Immature natural killer cell (primary cell): Measurements from ENCODE around the gene FAM118B. TPM values are rescaled to one million over a fixed set of nuclear protein-coding genes. Genes with fewer than 3 reads are reported as not detected.
A peak's percentile ranks its signal among the peaks of the same experiment; 100 is the strongest.

Source experiments
- DNase-seq, 3 donors: peaks; one replicate each; pipeline ENCODE4 v3.0.0; 2022; ENCODE audit warnings: mixed read lengths in 1 of 3
- H3K27ac Mint-ChIP-seq, 6 donors: one replicate each; pipeline ENCODE4 v1.8.0; 2020; ENCODE audit warnings: mixed read lengths in 6 of 6, mild to moderate bottlenecking in 5 of 6, inconsistent platforms in 4 of 6, moderate library complexity in 3 of 6
- H3K27me3 Mint-ChIP-seq, 3 donors: one replicate each; pipeline ENCODE4 v1.8.0; 2020 to 2021; ENCODE audit warnings: low read depth in 3 of 3, mild to moderate bottlenecking in 3 of 3, mixed read lengths in 3 of 3, moderate library complexity in 3 of 3, inconsistent platforms in 1 of 3
- H3K36me3 Mint-ChIP-seq, 3 donors: one replicate each; pipeline ENCODE4 v1.8.0; 2020; ENCODE audit warnings: mixed read lengths in 3 of 3, inconsistent platforms in 2 of 3, mild to moderate bottlenecking in 2 of 3
- H3K4me1 Mint-ChIP-seq, 2 donors: one replicate each; pipeline ENCODE4 v1.8.0; 2020; ENCODE audit warnings: inconsistent platforms in 2 of 2, mild to moderate bottlenecking in 2 of 2, mixed read lengths in 2 of 2, moderate library complexity in 1 of 2
- H3K4me3 Mint-ChIP-seq, 5 donors: one replicate each; pipeline ENCODE4 v1.8.0; 2020; ENCODE audit warnings: mild to moderate bottlenecking in 5 of 5, mixed read lengths in 5 of 5, inconsistent platforms in 3 of 5, moderate library complexity in 3 of 5
- H3K9me3 Mint-ChIP-seq, 6 donors: one replicate each; pipeline ENCODE4 v1.8.0; 2020; ENCODE audit warnings: mild to moderate bottlenecking in 6 of 6, mixed read lengths in 6 of 6, inconsistent platforms in 4 of 6, moderate library complexity in 3 of 6
- polyA plus RNA-seq, 3 donors: library from polyadenylated mRNA; unstranded; fragments of 300-500 nt; fragmentation: Illumina TruSeq; gene quantifications; one replicate each; pipeline ENCODE4 v1.2.3, GENCODE V29; 2021

Gene FAM118B
- polyA plus RNA-seq, 3 donors from 2014 or later: 11.5 to 21.1 (median 13.7) TPM

- Mint-ChIP-seq H3K36me3 (peaks cover 0 to 10% (median under 1%) of the 10 kb centered on the region in 3 donors), H3K4me3 (peak overlapping the region; percentile 87 to 96 (median 91)), H3K27ac (peak overlapping the region; percentile 88 to 94 (median 92)), H3K9me3 (no peaks in the 10 kb centered on the region), H3K27me3 (peaks cover 4 to 17% (median 6%) of the 10 kb centered on the region in 3 donors), H3K4me1 (peaks cover 36 to 40% of the 10 kb centered on the region in 2 donors)
- DNase-seq: no peak
Observed at GRCh38 chr11:126281666-126282175, 70.1 kb downstream of the FAM118B start.

GRCh38 chr11:126282361-126282735 is 70.8 kb downstream of the FAM118B start:
- Mint-ChIP-seq H3K27ac (peak overlapping the region; percentile 88 to 94 (median 92)), H3K9me3 (no peaks in the 10 kb centered on the region), H3K4me1 (peaks cover 39 to 44% of the 10 kb centered on the region in 2 donors), H3K4me3 (peak overlapping the region; percentile 87 to 96 (median 91)), H3K27me3 (peaks cover 4 to 17% (median 6%) of the 10 kb centered on the region in 3 donors), H3K36me3 (peaks cover 0 to 13% (median 4%) of the 10 kb centered on the region in 3 donors)
- peak in 1 of 3 donors; percentile 27 for DNase-seq

GRCh38 chr11:126282736-126283591 is 71.4 kb downstream of the FAM118B start, which contains the start of gene TIRAP:
TIRAP (plus strand) TSS chr11:126283093; CDS start chr11:126290895, 7,802 bp downstream.
- H3K4me3 Mint-ChIP-seq: peak within 1 kb of the TSS; percentile 90 to 99 (median 95)
- peaks cover 4 to 17% (median 6%) of the 10 kb centered on the region in 3 donors for H3K27me3 Mint-ChIP-seq
- H3K27ac Mint-ChIP-seq: peak within 1 kb of the TSS; percentile 88 to 100 (median 95)
- peak; percentile 71 to 77 (median 73) for DNase-seq
- H3K36me3 Mint-ChIP-seq: peaks cover 0 to 8% (median 4%) of the 10 kb centered on the region in 3 donors
- H3K4me1 Mint-ChIP-seq: peaks cover 39 to 44% of the 10 kb centered on the region in 2 donors
- H3K9me3 Mint-ChIP-seq: no peaks in the 10 kb centered on the region

- Mint-ChIP-seq H3K4me1 (peaks cover 39 to 44% of the 10 kb centered on the region in 2 donors), H3K36me3 (peaks cover 0 to 13% (median 4%) of the 10 kb centered on the region in 3 donors), H3K27ac (peak overlapping the region; percentile 13 to 88 (median 80)), H3K9me3 (no peaks in the 10 kb centered on the region), H3K27me3 (peaks cover 4 to 12% (median 4%) of the 10 kb centered on the region in 3 donors), H3K4me3 (peak overlapping the region; percentile 56 to 95 (median 67))
- peak in 1 of 3 donors; percentile 68 for DNase-seq
Observed at GRCh38 chr11:126284829-126285228, 73.2 kb downstream of the FAM118B start.

- H3K9me3 Mint-ChIP-seq: no peaks in the 10 kb centered on the region
Observed at GRCh38 chr11:126288237-126288636, 76.7 kb downstream of the FAM118B start.

GRCh38 chr11:126290887-126291286 is 79.3 kb downstream of the FAM118B start:
- H3K4me1 Mint-ChIP-seq: peaks cover 4 to 6% of the 10 kb centered on the region in 2 donors
- peaks cover 9 to 39% (median 9%) of the 10 kb centered on the region in 3 donors for H3K36me3 Mint-ChIP-seq
- no peaks in the 10 kb centered on the region for H3K9me3 Mint-ChIP-seq
- no peak for DNase-seq
- H3K27me3 Mint-ChIP-seq: peaks cover 0 to 2% (median 1%) of the 10 kb centered on the region in 3 donors
- no peak overlapping the region for H3K27ac Mint-ChIP-seq
- no peak overlapping the region for H3K4me3 Mint-ChIP-seq

More at GRCh38 chr11:126288237-126288636, 76.7 kb downstream of the FAM118B start:
- Mint-ChIP-seq H3K4me1 (peaks cover 21 to 25% of the 10 kb centered on the region in 2 donors), H3K36me3 (peaks cover under 1 to 28% (median 5%) of the 10 kb centered on the region in 3 donors), H3K4me3 (no peak overlapping the region), H3K27me3 (peaks cover under 1 to 6% (median 2%) of the 10 kb centered on the region in 3 donors), H3K27ac (peak overlapping the region in 1 of 6 donors; percentile 17)
- no peak for DNase-seq

GRCh38 chr11:126293726-126294125 is 82.1 kb downstream of the FAM118B start:
- peaks cover 5 to 42% (median 15%) of the 10 kb centered on the region in 3 donors for H3K36me3 Mint-ChIP-seq

GRCh38 chr11:126297004-126297403 is 85.4 kb downstream of the FAM118B start:
- Mint-ChIP-seq H3K4me3 (no peak overlapping the region), H3K9me3 (no peaks in the 10 kb centered on the region), H3K4me1 (peaks cover 3 to 9% of the 10 kb centered on the region in 2 donors), H3K36me3 (peaks cover 5 to 27% (median 15%) of the 10 kb centered on the region in 3 donors), H3K27ac (peak overlapping the region in 4 of 6 donors; percentile 27 to 64 (median 42)), H3K27me3 (peaks cover 0 to 2% (median 0%) of the 10 kb centered on the region in 3 donors)
- DNase-seq: no peak

More at GRCh38 chr11:126293726-126294125, 82.1 kb downstream of the FAM118B start:
- no peaks in the 10 kb centered on the region for H3K9me3 Mint-ChIP-seq
- H3K27ac Mint-ChIP-seq: no peak overlapping the region
- H3K4me3 Mint-ChIP-seq: no peak overlapping the region
- no peak for DNase-seq
- peaks cover 0 to 2% (median 2%) of the 10 kb centered on the region in 3 donors for H3K27me3 Mint-ChIP-seq
- H3K4me1 Mint-ChIP-seq: peaks cover 3 to 9% of the 10 kb centered on the region in 2 donors

- Mint-ChIP-seq H3K4me1 (peaks cover 33 to 49% of the 10 kb centered on the region in 2 donors), H3K27me3 (peaks cover 0 to 3% (median 0%) of the 10 kb centered on the region in 3 donors), H3K9me3 (no peaks in the 10 kb centered on the region), H3K36me3 (peaks cover 3 to 15% (median 7%) of the 10 kb centered on the region in 3 donors), H3K4me3 (peak within 1 kb of the TSS; percentile 92 to 99 (median 96)), H3K27ac (peak within 1 kb of the TSS; percentile 88 to 99 (median 96))
- peak; percentile 89 to 90 (median 89) for DNase-seq
Observed at GRCh38 chr11:126303623-126304456, 92.3 kb downstream of the FAM118B start, which contains the start of gene DCPS. DCPS (plus strand) TSS chr11:126304060; CDS start chr11:126304081, 21 bp downstream.

GRCh38 chr11:126304457-126305075 is 93.0 kb downstream of the FAM118B start:
- H3K36me3 Mint-ChIP-seq: peaks cover 7 to 15% (median 7%) of the 10 kb centered on the region in 3 donors
- H3K27ac Mint-ChIP-seq: peak overlapping the region; percentile 88 to 99 (median 96)
- H3K4me3 Mint-ChIP-seq: peak overlapping the region; percentile 92 to 99 (median 96)
- peaks cover 33 to 49% of the 10 kb centered on the region in 2 donors for H3K4me1 Mint-ChIP-seq
- DNase-seq: no peak
- peaks cover 0 to 3% (median 0%) of the 10 kb centered on the region in 3 donors for H3K27me3 Mint-ChIP-seq
- H3K9me3 Mint-ChIP-seq: no peaks in the 10 kb centered on the region

- Mint-ChIP-seq H3K36me3 (peaks cover 13 to 24% (median 16%) of the 10 kb centered on the region in 3 donors), H3K9me3 (no peaks in the 10 kb centered on the region), H3K4me3 (peak overlapping the region; percentile 55 to 80 (median 73)), H3K4me1 (peaks cover 42 to 58% of the 10 kb centered on the region in 2 donors), H3K27me3 (peaks cover 0 to 3% (median 0%) of the 10 kb centered on the region in 3 donors), H3K27ac (peak overlapping the region; percentile 7 to 87 (median 62))
- DNase-seq: no peak
Observed at GRCh38 chr11:126305699-126306098, 94.1 kb downstream of the FAM118B start.

GRCh38 chr11:126307706-126308105 is 96.1 kb downstream of the FAM118B start:
- peak in 1 of 3 donors; percentile 22 for DNase-seq
- no peaks in the 10 kb centered on the region for H3K9me3 Mint-ChIP-seq
- H3K4me1 Mint-ChIP-seq: peaks cover 59 to 72% of the 10 kb centered on the region in 2 donors
- peaks cover 0 to 3% (median 0%) of the 10 kb centered on the region in 3 donors for H3K27me3 Mint-ChIP-seq
- H3K36me3 Mint-ChIP-seq: peaks cover 13 to 24% (median 16%) of the 10 kb centered on the region in 3 donors
- no peak overlapping the region for H3K4me3 Mint-ChIP-seq
- peak overlapping the region in 5 of 6 donors; percentile 20 to 79 (median 61) for H3K27ac Mint-ChIP-seq
